Activated T-cell treated with anti-CD3 and anti-CD28 coated beads for 48 hours (primary cell): ENCODE results near the gene RBM23.

Experiments used
- DNase-seq: peaks from one replicate; pipeline ENCODE4 v3.0.0-alpha.2; 2020; ENCODE audit warnings: low read depth

RBM23 gene

DNA sequence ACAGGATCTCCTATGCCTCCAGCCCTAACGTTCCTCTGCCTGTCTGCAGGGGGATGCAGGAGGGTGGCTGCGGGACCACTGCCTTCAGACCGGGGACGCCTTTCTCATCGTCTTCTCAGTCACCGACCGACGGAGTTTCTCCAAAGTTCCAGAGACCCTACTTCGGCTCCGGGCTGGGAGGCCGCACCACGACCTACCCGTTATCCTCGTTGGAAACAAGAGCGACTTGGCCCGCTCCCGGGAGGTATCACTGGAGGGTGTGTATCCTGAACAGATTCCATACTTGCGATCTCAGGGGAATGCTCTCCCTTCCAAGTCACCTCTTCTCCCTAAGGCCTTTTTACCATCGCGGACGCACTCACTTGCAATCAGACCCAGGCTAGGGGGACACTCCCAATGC lies 33.0 kb downstream of the RBM23 start:
- DNase-seq: no peak

GRCh38 chr14:22884738-22885523 lies 34.0 kb downstream of the RBM23 start:
- DNase-seq: no peak

DNA sequence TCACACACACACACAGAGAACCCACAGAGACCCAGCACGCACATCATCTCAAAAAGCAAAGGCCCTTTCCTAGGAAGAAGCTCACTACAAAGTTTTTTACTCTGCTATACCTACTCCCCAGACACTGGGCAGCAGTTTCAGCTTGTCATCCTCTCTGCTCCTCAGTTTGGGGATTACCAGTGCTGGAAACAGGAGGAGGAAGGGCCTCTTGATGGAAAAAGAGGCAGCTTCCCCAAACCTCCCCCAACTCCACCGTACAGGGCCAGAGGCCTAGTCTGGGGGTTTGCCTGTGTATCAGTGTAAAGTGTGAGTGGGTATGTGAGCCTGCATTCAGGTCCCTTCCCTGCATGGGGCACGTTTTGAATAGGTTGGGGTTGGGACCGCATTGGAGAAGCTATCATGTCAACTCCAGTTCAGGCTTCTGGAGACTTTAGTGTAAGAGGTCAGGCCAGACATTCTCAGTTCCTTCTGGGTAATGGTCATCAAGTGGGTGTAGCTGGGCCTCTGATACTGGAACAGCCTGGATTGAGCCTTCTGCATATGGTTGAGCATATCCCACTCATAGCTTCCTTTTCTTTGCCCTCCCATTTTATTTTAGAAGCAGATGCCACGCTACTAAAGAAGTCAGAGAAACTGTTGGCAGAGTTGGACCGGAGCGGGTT lies 34.7 kb downstream of the RBM23 start:
- DNase-seq: no peak

- DNase-seq: no peak
These were observed 35.6 kb downstream of the RBM23 start, which contains the start of gene REM2 for GRCh38 chr14:22883173-22883976. REM2 (plus strand) TSS chr14:22883222; CDS start chr14:22883288, 66 bp downstream.

GRCh38 chr14:22882529-22883172 lies 36.3 kb downstream of the RBM23 start:
- no peak for DNase-seq

GRCh38 chr14:22882064-22882463 lies 36.9 kb downstream of the RBM23 start:
- no peak for DNase-seq

GRCh38 chr14:22878271-22879246 lies 40.4 kb downstream of the RBM23 start:
- no peak for DNase-seq

DNA sequence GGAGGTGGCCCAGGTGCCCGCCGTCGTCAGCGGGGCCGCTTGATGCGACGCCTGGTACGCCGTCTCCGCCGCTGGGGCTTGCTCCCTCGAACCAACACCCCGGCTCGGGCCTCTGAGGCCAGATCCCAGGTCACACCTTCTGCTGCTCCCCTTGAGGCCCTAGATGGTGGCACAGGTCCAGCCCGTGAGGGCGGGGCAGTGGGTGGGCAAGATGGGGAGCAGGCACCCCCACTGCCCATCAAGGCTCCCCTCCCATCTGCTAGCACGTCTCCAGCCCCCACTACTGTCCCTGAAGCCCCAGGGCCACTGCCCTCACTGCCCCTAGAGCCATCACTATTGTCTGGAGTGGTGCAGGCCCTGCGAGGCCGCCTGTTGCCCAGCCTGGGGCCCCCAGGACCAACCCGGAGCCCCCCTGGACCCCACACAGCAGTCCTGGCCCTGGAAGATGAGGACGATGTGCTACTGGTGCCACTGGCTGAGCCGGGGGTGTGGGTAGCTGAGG lies 41.9 kb downstream of the RBM23 start:
- no peak for DNase-seq

DNA sequence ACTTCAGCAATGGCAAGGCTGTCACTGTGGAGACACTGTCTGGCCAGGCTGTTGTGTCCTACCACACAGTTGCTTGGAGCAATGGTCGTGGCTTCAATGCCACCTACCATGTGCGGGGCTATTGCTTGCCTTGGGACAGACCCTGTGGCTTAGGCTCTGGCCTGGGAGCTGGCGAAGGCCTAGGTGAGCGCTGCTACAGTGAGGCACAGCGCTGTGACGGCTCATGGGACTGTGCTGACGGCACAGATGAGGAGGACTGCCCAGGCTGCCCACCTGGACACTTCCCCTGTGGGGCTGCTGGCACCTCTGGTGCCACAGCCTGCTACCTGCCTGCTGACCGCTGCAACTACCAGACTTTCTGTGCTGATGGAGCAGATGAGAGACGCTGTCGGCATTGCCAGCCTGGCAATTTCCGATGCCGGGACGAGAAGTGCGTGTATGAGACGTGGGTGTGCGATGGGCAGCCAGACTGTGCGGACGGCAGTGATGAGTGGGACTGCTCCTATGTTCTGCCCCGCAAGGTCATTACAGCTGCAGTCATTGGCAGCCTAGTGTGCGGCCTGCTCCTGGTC lies 43.1 kb downstream of the RBM23 start:
- no peak for DNase-seq

- DNase-seq: no peak
These were observed 43.8 kb downstream of the RBM23 start for GRCh38 chr14:22875003-22875747.

GRCh38 chr14:22872833-22873520 lies 46.0 kb downstream of the RBM23 start:
- no peak for DNase-seq

- peak; percentile 58 for DNase-seq
These were observed 46.7 kb downstream of the RBM23 start for GRCh38 chr14:22872033-22872832.

GRCh38 chr14:22871224-22872032 lies 47.5 kb downstream of the RBM23 start, which contains the start of gene LRP10:
LRP10 (plus strand) TSS chr14:22871740; CDS start chr14:22872304, 564 bp downstream.
- peak; percentile 76 for DNase-seq

- no peak for DNase-seq
These were observed 48.1 kb downstream of the RBM23 start for GRCh38 chr14:22870811-22871223.

DNA sequence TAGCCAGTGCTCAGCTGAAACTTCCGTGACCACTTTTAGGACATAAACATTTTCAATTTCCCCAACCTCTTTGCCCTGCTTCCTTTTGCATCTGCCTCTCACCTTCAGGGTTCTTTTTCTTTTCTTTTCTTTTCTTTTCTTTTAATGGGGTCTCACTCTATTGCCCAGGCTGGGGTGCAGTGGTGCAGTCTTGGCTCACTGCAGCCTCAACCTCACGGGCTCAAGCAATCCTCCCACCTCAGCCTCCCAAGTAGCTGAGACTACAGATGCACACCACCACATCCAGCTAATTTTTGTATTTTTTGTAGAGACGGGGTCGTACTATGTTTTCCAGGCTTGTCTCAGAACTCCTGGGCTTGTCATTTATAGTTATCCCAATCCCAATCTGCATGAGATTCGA lies 52.1 kb downstream of the RBM23 start:
- DNase-seq: no peak

- DNase-seq: no peak
These were observed 53.2 kb downstream of the RBM23 start for GRCh38 chr14:22865424-22866405.
